GM12873 (cell line): ENCODE data around the gene ANKS1B.

Experiments
- CTCF ChIP-seq: IDR thresholded peaks from 2 replicates; pipeline ENCODE4 v1.5.1; 2012; ENCODE audit warnings: low read depth, mild to moderate bottlenecking, moderate library complexity, low read length, control low read depth; ENCODE audit not compliant: insufficient read depth; ENCODE audit errors: missing control alignments

Gene ANKS1B

GRCh38 chr12:98911396-98911795, 1073.3 kb downstream of the ANKS1B start:
- no peak for TF ChIP-seq CTCF

DNA sequence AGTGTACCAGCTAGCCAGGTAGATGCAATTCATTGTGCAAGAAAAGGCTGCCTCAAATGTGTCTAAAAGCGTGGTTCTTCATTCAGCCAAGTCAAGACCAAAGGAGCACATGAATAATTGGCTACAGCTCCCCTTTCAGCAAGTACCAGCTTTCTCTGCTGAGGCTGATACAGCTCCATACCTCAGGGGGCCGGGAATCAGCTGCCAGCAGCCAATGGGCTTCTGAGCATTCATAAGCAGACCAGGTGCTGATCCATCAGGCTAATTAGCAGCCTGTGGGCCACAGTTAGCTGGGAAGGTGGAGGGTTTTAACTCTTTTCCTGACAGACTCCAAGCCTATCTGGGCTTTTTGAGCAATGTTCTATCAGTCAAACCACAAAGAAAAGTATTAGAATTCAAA, 1075.0 kb downstream of the ANKS1B start:
- no peak for TF ChIP-seq CTCF

DNA sequence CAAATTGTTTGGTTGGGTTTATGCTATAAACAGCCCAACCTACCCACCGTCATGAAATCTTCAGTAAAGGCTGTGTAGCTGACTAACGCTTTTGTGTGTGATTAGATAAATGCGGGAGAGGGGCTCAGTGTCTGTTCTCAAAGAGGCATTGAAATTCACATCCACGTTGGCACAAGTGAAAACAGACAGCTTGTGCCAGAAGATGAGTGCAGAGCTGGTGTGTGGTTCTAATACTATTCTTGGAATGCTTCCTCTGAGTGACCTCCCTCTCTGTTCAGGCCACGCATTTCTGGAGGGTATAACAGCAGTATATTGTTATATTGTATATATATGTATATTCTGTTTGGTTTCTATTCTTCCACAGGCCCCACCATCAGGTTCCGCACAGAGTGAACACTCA, 1075.9 kb downstream of the ANKS1B start:
- no peak for TF ChIP-seq CTCF

- no peak for TF ChIP-seq CTCF
Measured at GRCh38 chr12:98903875-98904274, 1080.9 kb downstream of the ANKS1B start.

DNA sequence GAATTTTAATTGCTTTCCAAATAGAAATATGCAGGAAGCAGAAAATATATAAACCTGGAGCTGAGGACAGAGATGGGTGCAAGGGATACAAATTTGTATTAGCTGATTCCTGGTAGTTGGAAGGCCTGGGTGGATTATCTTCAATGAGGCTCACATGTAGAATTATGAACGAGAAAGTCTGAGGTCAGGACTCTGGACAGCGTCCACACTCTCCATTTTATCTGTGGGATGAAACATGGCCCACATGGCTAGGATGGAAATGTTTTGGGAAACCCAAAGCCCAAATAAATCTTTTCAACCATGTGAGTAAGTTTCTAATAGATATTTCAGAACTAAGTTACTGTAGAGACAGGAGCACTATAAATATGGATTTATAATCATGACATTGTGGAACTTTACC, 1083.5 kb downstream of the ANKS1B start:
- TF ChIP-seq CTCF, result no peak

GRCh38 chr12:98896938-98897337, 1087.8 kb downstream of the ANKS1B start:
- no peak for TF ChIP-seq CTCF

GRCh38 chr12:98895086-98895651, 1089.6 kb downstream of the ANKS1B start:
- no peak for TF ChIP-seq CTCF

- TF ChIP-seq CTCF, result no peak
Measured at GRCh38 chr12:98894412-98895085, 1090.2 kb downstream of the ANKS1B start.
